K562 (cell line): ENCODE measurements around the gene OXT. TPM values are rescaled to one million over a fixed set of nuclear protein-coding genes. Genes with fewer than 3 reads are reported as not detected.
"Not testable (repeated sequence)": the region's sequence is repeated elsewhere in the genome, so short reads cannot be mapped to it uniquely, and the experiment has no call there.

ENCODE experiments used
- ATAC-seq: fragments of 200-7000 bp; cut with Tn5 transposase; 3 replicates; pipeline ENCODE4 v1.9.1; 2020; ENCODE audit warnings: moderate library complexity
- BruUV-seq: library from RNA; stranded (reverse); fragments of 400-500 nt; replicated peaks from 2 replicates; lab custom pipeline; 2021; lab: Mats Ljungman, UMichigan
- CTCF ChIA-PET: fragments of 300-600 bp; formaldehyde crosslinking; extraction: SDS; loops from one replicate; lab custom pipeline; 2021; ENCODE audit warnings: low intra/inter-chr PET ratio; lab: Yijun Ruan, JAX
- POLR2A ChIA-PET: fragments of 300-600, 350-650 bp; sonication (Branson Sonifier 250); formaldehyde crosslinking; extraction: SDS; loops from one replicate; lab custom pipeline; 2021; ENCODE audit warnings: antibody characterized with exemption, inconsistent platforms; lab: Yijun Ruan, JAX
- DNase-seq, 4 experiments: peaks; one replicate each; pipeline versions ENCODE4 v3.0.0 to v3.0.0-alpha.2; 2011 to 2018; ENCODE audit warnings: low spot score in 3 of 4, mixed read lengths in 3 of 4; ENCODE audit errors: extremely low read depth in 1 of 4
- FAIRE-seq: peaks from 2 replicates; lab custom pipeline; 2011; peaks lifted over from hg19 to GRCh38; lab: Jason Lieb, UNC
- H2AFZ ChIP-seq: 2 replicates; pipeline ENCODE4 v1.6.0; 2011; ENCODE audit warnings: low read depth, low read length, control low read depth, inconsistent platforms
- H3K27ac ChIP-seq: fragments of 200-600 bp; 3 replicates; pipeline ENCODE4 v1.8.0; 2011; ENCODE audit warnings: low read depth, mild to moderate bottlenecking, control low read depth, inconsistent platforms, low read length, moderate library complexity, mixed read lengths; ENCODE audit errors: extremely low read depth
- H3K27me3 ChIP-seq, 2 experiments: fragments of 300-600 bp in 1 of 2; 2 replicates in 1 of 2; 3 replicates in 1 of 2; pipeline versions ENCODE4 v1.6.0 to v1.8.0; 2011; ENCODE audit warnings: inconsistent platforms in 2 of 2, low read length in 2 of 2, mild to moderate bottlenecking in 1 of 2, mixed read lengths in 1 of 2, moderate library complexity in 1 of 2; ENCODE audit not compliant: control insufficient read depth in 2 of 2, insufficient read depth in 2 of 2
- H3K36me3 ChIP-seq: fragments of 300-600 bp; 3 replicates; pipeline ENCODE4 v1.8.0; 2011; ENCODE audit warnings: mild to moderate bottlenecking, low read length, inconsistent platforms; ENCODE audit not compliant: control insufficient read depth, insufficient read depth
- H3K4me1 ChIP-seq, 2 experiments: fragments of 200-600 bp in 1 of 2; replicated peaks in 1 of 2; 2 replicates in 1 of 2; 3 replicates in 1 of 2; pipeline versions ENCODE4 v1.5.1 to v1.8.0; 2011; ENCODE audit warnings: inconsistent platforms in 2 of 2, low read length in 2 of 2, mild to moderate bottlenecking in 1 of 2, mixed read lengths in 1 of 2, moderate library complexity in 1 of 2; ENCODE audit not compliant: control insufficient read depth in 2 of 2, insufficient read depth in 2 of 2
- H3K4me2 ChIP-seq: 2 replicates; pipeline ENCODE4 v1.6.1; 2011; ENCODE audit warnings: low read length, control low read depth, inconsistent platforms, mixed read lengths; ENCODE audit not compliant: insufficient read depth
- H3K4me3 ChIP-seq: fragments of 200-600 bp; sonication (generic), shearing (Covaris generic); 2 replicates; pipeline ENCODE4 v1.5.1; 2016; ENCODE audit warnings: control low read depth, inconsistent platforms
- H3K79me2 ChIP-seq: fragments of 200-600 bp; 3 replicates; pipeline ENCODE4 v1.8.0; 2011; ENCODE audit warnings: low read length, inconsistent platforms; ENCODE audit not compliant: control insufficient read depth, insufficient read depth
- H3K9ac ChIP-seq, 2 experiments: 2 replicates each; pipeline versions ENCODE4 v1.6.0 to v1.6.1; 2011; ENCODE audit warnings: low read depth in 2 of 2, low read length in 2 of 2, control low read depth in 1 of 2, inconsistent platforms in 1 of 2, mild to moderate bottlenecking in 1 of 2, mixed read lengths in 1 of 2; ENCODE audit not compliant: insufficient read depth in 1 of 2
- H3K9me1 ChIP-seq: one replicate; pipeline ENCODE4 v1.6.0; 2011; ENCODE audit warnings: inconsistent platforms, mild to moderate bottlenecking, low read length, moderate library complexity; ENCODE audit not compliant: control insufficient read depth, insufficient read depth
- H3K9me3 ChIP-seq: replicated peaks from 2 replicates; pipeline ENCODE4 v1.5.1; 2011; ENCODE audit warnings: low read depth, low read length, inconsistent platforms; ENCODE audit not compliant: control insufficient read depth, insufficient read depth
- H4K20me1 ChIP-seq: replicated peaks from 2 replicates; pipeline ENCODE4 v1.6.1; 2011; ENCODE audit warnings: low read length, inconsistent platforms, mixed read lengths; ENCODE audit not compliant: control insufficient read depth, insufficient read depth
- CEBPG ChIP-seq, 3 experiments: fragments of 200-800 bp in 1 of 3; sonication (Bioruptor generic) in 1 of 3; sonication (generic) in 1 of 3; formaldehyde crosslinking in 1 of 3; IDR thresholded peaks in 2 of 3; conservative IDR thresholded peaks in 1 of 3; 2 replicates each; pipeline versions ENCODE4 v1.6.1 to v1.8.0; 2016 to 2022; ENCODE audit warnings: missing compliant biosample characterization in 2 of 3, missing genetic modification characterization in 2 of 3, mild to moderate bottlenecking in 1 of 3, missing genetic modification reagents in 1 of 3
- FOXJ2 ChIP-seq: fragments of 200-800 bp; sonication (Bioruptor generic); IDR thresholded peaks from 2 replicates; pipeline ENCODE4 v1.6.1; 2016; ENCODE audit warnings: missing genetic modification characterization, missing compliant biosample characterization
- GABPB1 ChIP-seq: sonication (generic); formaldehyde crosslinking; IDR thresholded peaks from 2 replicates; pipeline ENCODE4 v1.8.0; 2022; ENCODE audit warnings: mild to moderate bottlenecking, missing genetic modification reagents
- HDAC8 ChIP-seq: fragments of 450-650 bp; IDR thresholded peaks from 2 replicates; pipeline ENCODE4 v1.6.1; 2016; ENCODE audit warnings: mild to moderate bottlenecking, missing genetic modification characterization, moderate library complexity, missing compliant biosample characterization
- PCBP1 ChIP-seq: fragments of 200-400 bp; formaldehyde crosslinking; IDR thresholded peaks from 2 replicates; pipeline ENCODE4 v1.6.1; 2018; ENCODE audit warnings: mild to moderate bottlenecking, low read depth, low read length; ENCODE audit not compliant: poor library complexity, severe bottlenecking
- PHB2 ChIP-seq: fragments of 450-650 bp; IDR thresholded peaks from 2 replicates; pipeline ENCODE4 v1.6.1; 2017; ENCODE audit warnings: low read depth
- WGBS: fragments of 100-300 bp; shearing (Covaris generic); methylation state at CpG from one replicate; pipeline ENCODE4 v1.1.6; 2016; ENCODE audit warnings: low coverage, mixed read lengths; ENCODE audit not compliant: insufficient coverage; ENCODE audit errors: missing lambda C conversion rate; 5-methylcytosine and 5-hydroxymethylcytosine counted together
- in situ Hi-C: fragments of 300-500 bp; cut with MboI; formaldehyde crosslinking; loops from 4 replicates; pipeline ENCODE4 v1.15.0; 2018; ENCODE audit warnings: inconsistent platforms, mixed read lengths
- intact Hi-C: fragments of 100-400 bp; cut with micrococcal nuclease; formaldehyde crosslinking; loops from 2 replicates; pipeline ENCODE4 v1.14.2; 2022
- polyA plus RNA-seq, 8 experiments: library from polyadenylated mRNA; depleted of rRNA in 4 of 8; stranded (reverse) in 5 of 8; unstranded in 3 of 8; fragments of >200 nt; fragmentation: Nextera tagmentation in 2 of 8; fragmentation: Illumina TruSeq in 1 of 8; extraction: Ambion mirVana in 2 of 8; extraction: Trizol in 1 of 8; gene quantifications; 2 replicates each; pipeline versions ENCODE4 v1.2.1 to v1.2.3, GENCODE V29; 2011 to 2014; ENCODE audit warnings: inconsistent platforms in 1 of 8, missing spikeins in 1 of 8
- total RNA-seq, 7 experiments: library from RNA; depleted of rRNA in 6 of 7; stranded (reverse); fragments of >200 nt in 6 of 7; fragmentation: Illumina TruSeq in 2 of 7; extraction: Trizol in 2 of 7; gene quantifications; 2 replicates each; pipeline versions ENCODE4 v1.2.1 to v1.2.3, GENCODE V29; 2011 to 2021; ENCODE audit warnings: low replicate concordance in 1 of 7
- TF ChIP-seq, protein P1 (sequence below): fragments of 450-650 bp; IDR thresholded peaks from 2 replicates; pipeline ENCODE4 v1.6.1; 2014; ENCODE audit warnings: low read depth, mild to moderate bottlenecking, moderate library complexity, borderline replicate concordance
- TF ChIP-seq, protein P2 (sequence below), 2 experiments: fragments of 450-650 bp in 1 of 2; sonication (generic) in 1 of 2; formaldehyde crosslinking in 1 of 2; IDR thresholded peaks in 1 of 2; conservative IDR thresholded peaks in 1 of 2; 2 replicates each; pipeline versions ENCODE4 v1.6.1 to v1.8.1; 2016 to 2023; ENCODE audit warnings: mild to moderate bottlenecking in 2 of 2, moderate library complexity in 2 of 2, inconsistent platforms in 1 of 2, missing genetic modification reagents in 1 of 2

OXT gene
- total and polyA plus RNA-seq, 9 of the 15 experiments (the other 6 are each of a cell fraction or from before 2014, with no cell fraction given): not detected

DNA sequence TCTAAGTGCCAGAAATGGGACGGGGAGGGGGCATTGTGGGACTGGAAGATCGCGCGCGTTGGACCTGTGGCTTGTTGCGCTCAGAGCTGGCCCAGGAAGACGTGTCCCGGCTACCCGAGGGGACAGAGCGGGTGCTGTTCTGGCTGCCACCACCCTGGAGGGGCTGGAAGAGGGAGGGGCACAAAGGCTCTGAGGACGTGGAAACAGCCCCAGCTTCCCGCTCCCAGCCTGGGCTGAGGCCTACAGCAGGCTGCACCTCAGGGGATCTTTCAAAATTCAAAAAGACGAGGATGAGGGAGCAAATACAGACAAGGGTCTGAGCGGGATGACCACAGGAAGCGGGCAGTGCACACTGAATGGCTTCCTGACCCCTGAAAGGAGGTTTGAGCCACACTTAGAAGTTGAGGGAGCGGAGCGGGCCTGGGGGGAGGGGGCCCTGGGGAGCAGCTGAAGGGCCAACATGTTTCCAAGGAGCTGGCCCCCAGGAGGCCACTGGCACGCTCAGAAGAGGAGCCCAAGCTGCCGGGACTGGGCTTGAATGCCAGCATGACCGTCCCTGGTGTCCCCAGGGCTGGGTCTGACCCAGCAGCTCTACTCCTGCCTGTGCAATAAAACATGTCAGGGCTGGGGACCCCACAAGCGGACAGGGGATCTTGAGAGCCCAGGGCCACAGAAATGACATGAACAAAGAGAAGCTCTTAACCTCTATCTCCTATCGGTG lies 1.3 kb downstream of the OXT start (continued):
- TF ChIP-seq GABPB1 (no peak), HDAC8 (no peak), FOXJ2 (tag) (no peak), PHB2 (no peak), PCBP1 (no peak)
- TF ChIP-seq, protein P1, sequence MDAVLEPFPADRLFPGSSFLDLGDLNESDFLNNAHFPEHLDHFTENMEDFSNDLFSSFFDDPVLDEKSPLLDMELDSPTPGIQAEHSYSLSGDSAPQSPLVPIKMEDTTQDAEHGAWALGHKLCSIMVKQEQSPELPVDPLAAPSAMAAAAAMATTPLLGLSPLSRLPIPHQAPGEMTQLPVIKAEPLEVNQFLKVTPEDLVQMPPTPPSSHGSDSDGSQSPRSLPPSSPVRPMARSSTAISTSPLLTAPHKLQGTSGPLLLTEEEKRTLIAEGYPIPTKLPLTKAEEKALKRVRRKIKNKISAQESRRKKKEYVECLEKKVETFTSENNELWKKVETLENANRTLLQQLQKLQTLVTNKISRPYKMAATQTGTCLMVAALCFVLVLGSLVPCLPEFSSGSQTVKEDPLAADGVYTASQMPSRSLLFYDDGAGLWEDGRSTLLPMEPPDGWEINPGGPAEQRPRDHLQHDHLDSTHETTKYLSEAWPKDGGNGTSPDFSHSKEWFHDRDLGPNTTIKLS: no peak

DNA sequence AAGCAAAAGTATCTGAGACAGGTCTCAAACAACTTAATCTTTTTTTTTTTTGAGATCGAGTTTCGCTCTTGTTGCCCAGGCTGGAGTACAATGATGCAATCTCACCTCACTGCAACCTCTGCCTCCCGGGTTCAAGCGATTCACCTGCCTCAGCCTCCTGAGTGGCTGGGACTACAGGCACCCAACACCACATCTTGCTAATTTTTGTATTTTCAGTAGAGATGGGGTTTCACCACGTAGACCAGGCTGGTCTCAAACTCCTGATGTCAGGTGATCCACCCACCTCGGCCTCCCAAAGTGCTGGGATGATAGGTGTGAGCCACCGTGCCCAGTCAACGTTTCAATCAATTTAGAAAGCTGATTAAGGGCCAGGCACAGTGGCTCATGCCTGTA lies 1.8 kb downstream of the OXT start:
- POLR2A ChIA-PET, BruUV-seq, H3K27ac ChIP-seq, H3K27me3 ChIP-seq, H3K4me3 ChIP-seq, H4K20me1 ChIP-seq, H2AFZ ChIP-seq, H3K79me2 ChIP-seq, intact Hi-C loops, H3K9me1 ChIP-seq, ATAC-seq, in situ Hi-C loops, H3K4me2 ChIP-seq, H3K9ac ChIP-seq, FAIRE-seq, H3K36me3 ChIP-seq, CTCF ChIA-PET, H3K9me3 ChIP-seq, DNase-seq: not testable (repeated sequence)
- WGBS: 42% methylated on average over 8 of the region's 8 CpGs
- peaks cover 15 to 17% of the 10 kb centered on the region in 2 experiments; a peak in 4 of 5 replicates for H3K4me1 ChIP-seq
- TF ChIP-seq CEBPG (CRISPR knock-in tag; IDR thresholded peaks at IDR 0.05): peak; percentile 60; the same call in 1 of the 2 replicates
- TF ChIP-seq CEBPG (tag; conservative IDR thresholded peaks at IDR 0.05 in 1 of 2, IDR thresholded peaks at IDR 0.05 in 1 of 2): peak in 1 of 2 experiments; percentile 57; a peak in 2 of 4 replicates
- TF ChIP-seq, protein P2, sequence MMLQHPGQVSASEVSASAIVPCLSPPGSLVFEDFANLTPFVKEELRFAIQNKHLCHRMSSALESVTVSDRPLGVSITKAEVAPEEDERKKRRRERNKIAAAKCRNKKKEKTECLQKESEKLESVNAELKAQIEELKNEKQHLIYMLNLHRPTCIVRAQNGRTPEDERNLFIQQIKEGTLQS (IDR thresholded peaks at IDR 0.05): peak; percentile 50
- TF ChIP-seq, protein P2 (CRISPR knock-in tag; conservative IDR thresholded peaks at IDR 0.05): not testable (repeated sequence)
